ENCODE measurements around the gene CCDC63.
"Not testable (repeated sequence)": the region's sequence is repeated elsewhere in the genome, so short reads cannot be mapped to it uniquely, and the experiment has no call there.

The CCDC63 gene

DNA sequence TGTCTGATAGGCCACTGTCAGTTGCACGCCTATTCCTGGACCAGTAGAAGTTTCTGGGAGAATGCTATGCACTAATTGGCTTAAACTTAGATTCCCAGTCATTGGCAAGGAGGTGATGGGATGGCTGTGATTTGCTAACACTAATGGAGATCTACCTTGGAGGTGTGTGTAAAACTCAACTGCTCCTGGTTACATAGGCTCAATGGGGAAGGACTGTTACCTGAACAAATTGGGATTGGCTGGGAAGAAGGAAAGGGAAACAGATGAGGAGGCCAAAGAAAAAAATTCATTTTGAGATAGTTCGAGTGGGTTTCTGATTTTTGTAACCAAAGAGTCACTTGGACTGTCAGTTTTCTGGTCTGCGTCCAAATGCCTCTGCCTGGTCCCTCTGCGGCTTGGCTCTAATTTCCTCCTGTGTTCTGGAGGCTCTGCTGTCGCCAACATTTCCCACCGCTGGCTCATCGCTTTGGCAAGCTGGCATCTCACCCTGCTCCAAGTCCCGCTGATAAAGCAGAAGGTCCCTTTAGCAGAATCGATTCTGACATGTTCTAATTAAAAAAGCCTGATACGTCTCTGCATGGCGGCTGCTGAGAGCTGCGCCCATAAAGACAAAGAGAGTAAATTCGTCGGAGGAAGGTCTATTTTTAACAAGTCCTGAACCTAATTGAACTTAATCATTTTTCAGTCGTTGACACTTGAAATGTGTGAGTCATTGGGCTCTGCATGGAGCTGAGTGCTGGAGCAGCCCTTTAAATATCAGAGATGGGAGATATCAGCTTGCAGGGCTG lies 2.0 kb upstream of the CCDC63 start:
- DNase-seq = no peak

GRCh38 chr12:110845339-110845682 lies 1.5 kb upstream of the CCDC63 start:
- DNase-seq = no peak

- no peak for DNase-seq
These were observed 1.6 kb downstream of the CCDC63 start for GRCh38 chr12:110848314-110848923.

DNA sequence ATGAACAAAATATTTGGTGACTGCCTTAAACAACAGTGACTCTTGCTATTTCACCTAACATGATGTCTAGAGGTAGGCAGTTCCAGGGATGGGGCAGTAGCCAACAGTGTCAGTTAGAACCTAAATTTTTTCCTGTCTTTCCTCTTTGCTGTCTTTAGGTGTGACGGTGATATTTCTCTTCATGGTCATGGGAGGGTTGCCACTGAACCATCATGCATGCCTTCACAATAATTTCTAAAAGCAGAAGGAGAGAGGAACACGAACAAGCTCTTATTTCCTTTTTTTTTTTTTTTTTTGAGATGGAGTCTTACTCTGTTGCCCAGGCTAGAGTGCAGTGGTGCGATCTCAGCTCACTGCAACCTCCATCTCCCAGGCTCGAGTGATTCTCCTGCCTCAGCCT lies 2.4 kb downstream of the CCDC63 start:
- no peak for DNase-seq

- DNase-seq = no peak
These were observed 3.1 kb downstream of the CCDC63 start for GRCh38 chr12:110849748-110850403.

- DNase-seq = no peak
These were observed 4.0 kb downstream of the CCDC63 start for GRCh38 chr12:110850762-110851161.

- no peak for DNase-seq
These were observed 7.0 kb downstream of the CCDC63 start for GRCh38 chr12:110853836-110854235.

GRCh38 chr12:110856542-110856941 lies 9.8 kb downstream of the CCDC63 start:
- DNase-seq = no peak

- DNase-seq = no peak
These were observed 10.7 kb downstream of the CCDC63 start for GRCh38 chr12:110857528-110857927.

GRCh38 chr12:110857954-110858353 lies 11.2 kb downstream of the CCDC63 start:
- DNase-seq = not testable (repeated sequence)

DNA sequence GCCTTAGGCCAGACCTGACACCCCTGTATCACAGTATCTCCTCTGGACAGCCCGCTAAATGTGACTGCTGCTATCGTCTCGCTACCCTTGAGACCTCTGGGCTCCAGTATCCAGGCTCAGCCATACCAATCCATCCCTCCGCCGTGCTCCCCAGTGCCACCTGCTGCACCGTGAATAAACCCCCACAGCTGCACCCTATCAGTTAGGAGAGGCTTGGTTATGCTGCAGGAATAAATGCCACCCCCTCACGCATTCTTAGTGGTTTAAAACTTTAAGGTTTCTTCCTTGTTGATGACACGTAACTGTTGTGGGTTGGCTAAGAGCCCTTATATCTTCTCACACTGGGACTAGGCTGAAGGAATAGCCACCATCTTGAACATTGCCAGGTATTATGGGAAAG lies 12.1 kb downstream of the CCDC63 start:
- DNase-seq = no peak

DNA sequence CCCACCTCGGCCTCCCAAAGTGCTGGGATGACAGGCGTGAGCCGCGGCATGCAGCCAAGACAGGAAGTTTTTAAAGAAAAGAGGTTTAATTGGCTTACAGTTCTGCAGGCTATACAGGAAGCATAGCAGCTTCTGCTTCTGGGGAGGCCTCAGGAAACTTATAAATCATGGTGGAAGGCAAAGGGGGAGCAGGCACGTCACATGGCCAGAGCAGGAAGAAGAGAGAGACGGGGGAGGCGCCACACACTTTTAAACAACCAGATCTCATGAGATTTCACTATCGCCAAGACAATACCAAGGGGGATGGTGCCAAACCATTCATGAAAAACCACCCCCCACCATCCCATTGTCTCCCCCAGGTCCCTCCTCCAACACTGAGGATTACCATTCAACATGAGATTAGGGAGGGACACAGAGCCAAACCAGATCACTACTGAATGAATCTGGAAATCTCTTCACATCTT lies 14.1 kb downstream of the CCDC63 start:
- DNase-seq = no peak

- no peak for DNase-seq
These were observed 14.9 kb downstream of the CCDC63 start for GRCh38 chr12:110861729-110862128.

DNA sequence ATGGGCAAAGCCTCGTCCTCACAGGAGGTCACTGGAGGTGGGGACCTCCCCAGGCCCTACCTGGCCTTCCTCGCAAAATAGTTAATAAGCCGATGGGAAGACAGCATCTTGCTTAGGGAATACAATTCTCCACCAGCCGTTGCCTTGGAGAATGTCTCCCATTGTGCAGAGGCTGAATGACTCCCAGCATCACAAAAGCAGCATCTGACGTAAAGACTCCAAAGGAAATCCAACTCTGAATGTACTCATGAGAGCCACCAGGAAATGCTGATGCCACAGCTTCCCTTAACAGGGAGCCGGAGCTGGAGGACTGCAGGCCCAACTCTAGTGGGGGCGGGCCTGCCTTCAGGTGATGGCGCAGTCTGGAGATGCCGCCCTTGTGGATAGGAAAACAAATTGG lies 15.5 kb downstream of the CCDC63 start:
- DNase-seq = no peak

- no peak for DNase-seq
These were observed 16.4 kb downstream of the CCDC63 start for GRCh38 chr12:110863161-110863560.

GRCh38 chr12:110865521-110865920 lies 18.7 kb downstream of the CCDC63 start:
- no peak for DNase-seq

GRCh38 chr12:110869026-110869425 lies 22.2 kb downstream of the CCDC63 start:
- no peak for DNase-seq

GRCh38 chr12:110869803-110870202 lies 23.0 kb downstream of the CCDC63 start:
- no peak for DNase-seq

GRCh38 chr12:110872100-110872499 lies 25.3 kb downstream of the CCDC63 start:
- DNase-seq = no peak

- DNase-seq = no peak
These were observed 27.6 kb downstream of the CCDC63 start for GRCh38 chr12:110874351-110874750.

GRCh38 chr12:110874781-110875180 lies 28.0 kb downstream of the CCDC63 start:
- DNase-seq = no peak

DNA sequence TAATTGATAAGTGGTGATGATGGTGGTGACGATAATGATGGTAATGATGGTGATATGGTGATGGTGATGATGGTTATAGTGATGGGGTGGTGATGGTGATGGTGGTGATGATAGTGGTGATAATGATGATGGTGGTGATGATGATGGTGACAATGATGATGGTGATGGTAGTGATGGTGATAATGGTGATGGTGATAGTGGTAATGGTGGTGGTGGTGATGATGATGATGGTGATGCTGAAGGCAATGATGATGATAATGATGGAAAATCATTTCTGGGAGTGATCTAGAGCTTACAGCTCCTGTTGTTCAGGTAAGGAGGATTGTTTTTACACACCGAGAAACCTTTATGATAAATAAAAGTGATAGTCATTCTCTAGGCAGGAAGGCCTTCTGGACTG lies 33.9 kb downstream of the CCDC63 start:
- DNase-seq = no peak

DNA sequence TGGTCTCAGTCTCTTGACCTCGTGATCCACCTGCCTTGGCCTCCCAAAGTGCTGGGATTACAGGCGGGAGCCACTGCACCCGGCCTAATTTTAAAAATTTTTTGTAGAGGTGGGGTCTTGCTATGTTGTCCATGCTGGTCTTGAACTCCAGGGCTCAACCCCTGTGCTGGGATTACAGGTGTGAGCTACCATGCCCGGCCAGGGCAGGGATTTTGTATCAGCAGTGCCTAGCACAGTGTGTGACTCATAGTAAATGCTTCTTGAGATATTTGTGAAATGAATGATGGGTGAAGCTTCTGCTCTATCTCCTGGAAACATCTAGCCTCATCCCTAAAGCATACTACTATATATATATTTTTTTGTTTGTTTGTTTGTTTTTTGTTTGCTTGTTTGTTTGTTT lies 36.5 kb downstream of the CCDC63 start:
- DNase-seq = no peak

DNA sequence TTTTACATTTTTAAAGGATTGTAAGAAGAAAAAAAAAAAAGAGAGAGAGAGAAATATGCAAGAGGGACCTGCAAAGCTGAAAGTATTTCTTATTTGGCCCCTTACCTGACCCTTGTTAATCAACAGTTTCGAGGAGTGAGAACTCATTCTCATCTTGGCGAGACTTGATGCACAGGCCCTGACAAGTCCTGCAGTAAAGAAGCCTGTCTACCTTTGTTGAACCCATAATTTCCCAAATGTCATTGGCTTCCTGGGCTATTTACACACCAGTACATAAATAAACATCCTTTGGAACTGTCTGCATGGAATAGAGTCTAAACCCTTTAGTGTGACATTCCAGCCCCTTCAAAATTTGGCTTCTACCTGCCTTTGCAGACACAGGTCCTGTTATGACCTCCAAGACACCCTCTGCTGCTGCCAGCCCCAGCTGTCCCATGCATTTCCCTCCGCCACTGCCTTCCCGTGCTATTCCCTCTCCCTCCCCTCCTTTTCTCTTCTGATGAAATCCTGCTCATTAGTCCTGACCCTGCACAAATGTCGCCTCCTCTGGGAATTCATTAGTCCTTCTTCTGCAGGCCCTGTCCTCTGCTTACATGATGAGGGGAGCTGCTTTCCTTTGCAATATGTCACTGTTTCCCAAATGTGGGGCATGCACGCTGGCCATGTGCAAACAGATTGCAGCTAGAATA lies 38.5 kb downstream of the CCDC63 start:
- DNase-seq = no peak
